Neural crest cell (in vitro differentiated cells): Measurements from ENCODE around the gene RPS6KL1. TPM values are rescaled to one million over a fixed set of nuclear protein-coding genes. Genes with fewer than 3 reads are reported as not detected.

Experiments used
- DNase-seq: peaks from one replicate; pipeline ENCODE4 v3.0.0; 2021; ENCODE audit warnings: low read depth, mixed read lengths, low spot score
- H3K27ac Mint-ChIP-seq: one replicate; pipeline ENCODE4 v1.8.0; 2021; ENCODE audit warnings: mild to moderate bottlenecking, mixed read lengths; ENCODE audit not compliant: unreplicated experiment
- H3K27me3 Mint-ChIP-seq: 2 replicates; pipeline ENCODE4 v1.8.0; 2021; ENCODE audit warnings: low read depth, mild to moderate bottlenecking, mixed read lengths
- H3K36me3 Mint-ChIP-seq: 2 replicates; pipeline ENCODE4 v1.8.0; 2021; ENCODE audit warnings: low read depth, mild to moderate bottlenecking, mixed read lengths
- H3K4me1 Mint-ChIP-seq: 2 replicates; pipeline ENCODE4 v1.8.0; 2021; ENCODE audit warnings: mixed read lengths
- H3K4me3 Mint-ChIP-seq: one replicate; pipeline ENCODE4 v1.8.0; 2021; ENCODE audit warnings: mild to moderate bottlenecking, mixed read lengths
- H3K9me3 Mint-ChIP-seq: 2 replicates; pipeline ENCODE4 v1.8.0; 2021; ENCODE audit warnings: mixed read lengths
- CTCF ChIP-seq: fragments of 200-600 bp; sonication (generic); conservative IDR thresholded peaks from 2 replicates; pipeline ENCODE4 v1.5.0; 2021; ENCODE audit warnings: antibody characterized with exemption, mild to moderate bottlenecking
- long read RNA-seq: library from polyadenylated mRNA; unstranded; transcript quantifications from one replicate; pipeline ENCODE4 v2.0.0, GENCODE V29; 2020
- total RNA-seq: library from RNA; stranded (reverse); gene quantifications from 2 replicates; pipeline ENCODE4 v1.2.1, GENCODE V29; 2021

Gene RPS6KL1
- total RNA-seq, result 13.9 and 14.1 TPM in 2 replicates
- long read RNA-seq, partial matches to known transcripts, result 2 of 6 reads
- long read RNA-seq, other reads (novel, unspliced or antisense), result 3 of 6 reads

GRCh38 chr14:74922752-74923401 is at the start of gene RPS6KL1:
TSS of gene RPS6KL1 (minus strand) at chr14:74923260. CDS start at chr14:74921541, 1,719 bp downstream.
- peak; percentile 77 for DNase-seq
- H3K4me1 Mint-ChIP-seq, result peaks cover 6% of the 10 kb centered on the region
- H3K27ac Mint-ChIP-seq, result peak within 1 kb of the TSS; percentile 90
- H3K9me3 Mint-ChIP-seq, result no peaks in the 10 kb centered on the region
- H3K36me3 Mint-ChIP-seq, result no peaks in the 10 kb centered on the region
- H3K4me3 Mint-ChIP-seq, result peak within 1 kb of the TSS; percentile 87
- TF ChIP-seq CTCF, result no peak
- peaks cover 33% of the 10 kb centered on the region for H3K27me3 Mint-ChIP-seq

GRCh38 chr14:74968811-74969210 is 45.8 kb upstream of the RPS6KL1 start:
- Mint-ChIP-seq H3K27ac (peak overlapping the region; percentile 43), H3K4me3 (no peak overlapping the region), H3K4me1 (peaks cover 11% of the 10 kb centered on the region), H3K36me3 (no peaks in the 10 kb centered on the region), H3K27me3 (no peaks in the 10 kb centered on the region), H3K9me3 (no peaks in the 10 kb centered on the region)
- no peak for DNase-seq
- TF ChIP-seq CTCF, result no peak

GRCh38 chr14:74965486-74966153 is 42.6 kb upstream of the RPS6KL1 start:
- Mint-ChIP-seq H3K27me3 (no peaks in the 10 kb centered on the region), H3K4me1 (peaks cover 33% of the 10 kb centered on the region), H3K9me3 (no peaks in the 10 kb centered on the region), H3K27ac (no peak overlapping the region), H3K4me3 (no peak overlapping the region), H3K36me3 (no peaks in the 10 kb centered on the region)
- DNase-seq, result no peak
- TF ChIP-seq CTCF, result no peak

GRCh38 chr14:74964787-74965485 is 41.9 kb upstream of the RPS6KL1 start:
- Mint-ChIP-seq H3K9me3 (no peaks in the 10 kb centered on the region), H3K36me3 (no peaks in the 10 kb centered on the region), H3K27me3 (no peaks in the 10 kb centered on the region), H3K27ac (no peak overlapping the region), H3K4me3 (no peak overlapping the region), H3K4me1 (peaks cover 33% of the 10 kb centered on the region)
- no peak for TF ChIP-seq CTCF
- no peak for DNase-seq

GRCh38 chr14:74963705-74964271 is 40.7 kb upstream of the RPS6KL1 start:
- DNase-seq, result no peak
- Mint-ChIP-seq H3K27ac (peak overlapping the region; percentile 28), H3K27me3 (no peaks in the 10 kb centered on the region), H3K36me3 (no peaks in the 10 kb centered on the region), H3K4me3 (no peak overlapping the region), H3K4me1 (peaks cover 33% of the 10 kb centered on the region), H3K9me3 (no peaks in the 10 kb centered on the region)
- TF ChIP-seq CTCF, result no peak
